Testis (tissue), 3 donors: Measurements from ENCODE around the gene ZNF880. TPM values are rescaled to one million over a fixed set of nuclear protein-coding genes. Genes with fewer than 3 reads are reported as not detected.
A peak's percentile ranks its signal among the peaks of the same experiment; 100 is the strongest.
"Not testable (repeated sequence)": the region's sequence is repeated elsewhere in the genome, so short reads cannot be mapped to it uniquely, and the experiment has no call there.

Source experiments
- DNase-seq: peaks from one replicate; pipeline ENCODE4 v3.0.0-alpha.2; 2019
- H3K27ac ChIP-seq, 2 donors: fragments of 200-600 bp; sonication (generic); one replicate each; pipeline ENCODE4 v1.5.1; 2019
- H3K27me3 ChIP-seq: fragments of 200-600 bp; sonication (generic); one replicate; pipeline ENCODE4 v1.5.1; 2019
- H3K36me3 ChIP-seq: fragments of 200-600 bp; sonication (generic); one replicate; pipeline ENCODE4 v1.5.1; 2017; ENCODE audit warnings: low read depth; ENCODE audit errors: missing control alignments
- H3K4me1 ChIP-seq: fragments of 200-600 bp; sonication (generic); one replicate; pipeline ENCODE4 v1.5.1; 2019
- H3K4me3 ChIP-seq, 2 donors: fragments of 200-600 bp; sonication (generic); one replicate each; pipeline ENCODE4 v1.5.1; 2017 to 2019
- H3K9me3 ChIP-seq: fragments of 200-600 bp; sonication (generic); one replicate; pipeline ENCODE4 v1.5.1; 2017
- CTCF ChIP-seq, 3 experiments: fragments of 450-650 bp in 2 of 3; fragments of 200-600 bp in 1 of 3; sonication (generic) in 1 of 3; IDR thresholded peaks; one replicate each; pipeline ENCODE4 v1.5.1; 2016 to 2019; ENCODE audit warnings: antibody characterized with exemption in 3 of 3, mild to moderate bottlenecking in 2 of 3, moderate library complexity in 1 of 3
- POLR2A ChIP-seq: fragments of 450-650 bp; IDR thresholded peaks from one replicate; pipeline ENCODE4 v1.6.1; 2017; ENCODE audit warnings: antibody characterized with exemption, mild to moderate bottlenecking, moderate library complexity
- WGBS, 2 donors: methylation state at CpG; one replicate each; pipeline ENCODE4 v1.1.5; 2018; 5-methylcytosine and 5-hydroxymethylcytosine counted together
- intact Hi-C: fragments of 100-400 bp; cut with DNase I; formaldehyde crosslinking; loops from one replicate; pipeline ENCODE4 v1.15.1; 2023; ENCODE audit warnings: low total_unique reads
- polyA plus RNA-seq: library from polyadenylated mRNA; stranded (reverse); fragments of 350-450 nt; fragmentation: Illumina TruSeq; extraction: RNeasy Lipid Tissue Mini Kit (QIAGEN cat#74804); gene quantifications from one replicate; pipeline ENCODE4 v1.2.3, GENCODE V29; 2014; ENCODE audit warnings: low read depth, low replicate concordance; ENCODE audit not compliant: insufficient read depth
- total RNA-seq, 2 donors: library from RNA; depleted of rRNA; stranded (reverse); fragments of >200 nt; gene quantifications; one replicate each; pipeline ENCODE4 v1.2.3, GENCODE V29; 2016

ZNF880 gene
- total and polyA plus RNA-seq, 3 donors from 2014 or later, result 13.8 to 27.6 (median 22.1) TPM

- no peaks in the 10 kb centered on the region for H3K9me3 ChIP-seq
- no peaks in the 10 kb centered on the region for H3K27me3 ChIP-seq
- intact Hi-C loops, result no loop called here
- H3K27ac ChIP-seq, result peak within 1 kb of the TSS; percentile 70 to 80
- H3K36me3 ChIP-seq, result no peaks in the 10 kb centered on the region
- no peaks in the 10 kb centered on the region for H3K4me1 ChIP-seq
- WGBS, 2 donors, result 0 to 1% methylated on average over 40 to 55 of the region's 55 CpGs
- peak within 1 kb of the TSS; percentile 79 to 84 for H3K4me3 ChIP-seq
- no peak for TF ChIP-seq POLR2A
- DNase-seq, result peak; percentile 94
These were observed 33.5 kb upstream of the ZNF880 start, which contains the start of gene ZNF610 for GRCh38 chr19:52336117-52336790. Gene ZNF610, plus strand, starts transcription at chr19:52336243. Its CDS starts 12,930 bp downstream, at chr19:52349173.

GRCh38 chr19:52336791-52337381 is 32.8 kb upstream of the ZNF880 start:
- Histone ChIP-seq H3K9me3 (no peaks in the 10 kb centered on the region), H3K4me3 (peak overlapping the region; percentile 79 to 84), H3K27ac (peak overlapping the region in 1 of 2 donors; percentile 70), H3K4me1 (no peaks in the 10 kb centered on the region), H3K27me3 (no peaks in the 10 kb centered on the region), H3K36me3 (no peaks in the 10 kb centered on the region)
- intact Hi-C loops, result no loop called here
- DNase-seq, result no peak
- WGBS, 2 donors, result 3% methylated on average over 5 to 9 of the region's 9 CpGs
- TF ChIP-seq CTCF (IDR thresholded peaks at IDR 0.05), result no peak
- no peak for TF ChIP-seq POLR2A

GRCh38 chr19:52339022-52339421 is 30.7 kb upstream of the ZNF880 start:
- H3K4me1 ChIP-seq, intact Hi-C loops: not testable (repeated sequence)
- WGBS, 2 donors, result 66 to 78% methylated on average over 3 of the region's 3 CpGs

DNA sequence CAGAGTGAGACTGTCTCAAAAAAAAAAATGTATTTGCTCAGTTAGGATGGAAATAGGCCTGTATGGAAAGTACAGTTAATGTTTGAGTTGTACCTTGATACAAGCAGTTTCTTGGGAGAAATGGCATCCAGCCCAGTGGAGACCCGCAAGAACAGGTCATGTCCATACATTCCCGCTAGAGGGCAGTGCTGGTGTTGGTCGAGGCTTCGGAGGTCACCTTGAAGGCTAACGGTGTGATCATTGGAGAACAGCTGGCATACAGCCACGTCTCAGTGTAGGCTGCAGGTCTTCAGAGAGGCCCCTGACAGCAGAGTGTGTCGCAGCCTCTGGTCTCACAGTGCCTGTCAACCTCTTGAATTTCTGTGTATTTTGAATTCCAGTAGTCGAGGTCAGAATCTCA is 26.2 kb upstream of the ZNF880 start:
- intact Hi-C loops, result no loop called here

More at GRCh38 chr19:52339022-52339421, 30.7 kb upstream of the ZNF880 start:
- DNase-seq, H3K4me3 ChIP-seq, H3K36me3 ChIP-seq, H3K27ac ChIP-seq, H3K9me3 ChIP-seq, H3K27me3 ChIP-seq: not testable (repeated sequence)

GRCh38 chr19:52345162-52345561 is 24.6 kb upstream of the ZNF880 start:
- no peak for TF ChIP-seq POLR2A
- no peak for TF ChIP-seq CTCF (IDR thresholded peaks at IDR 0.05)
- no peak overlapping the region for H3K4me3 ChIP-seq
- no peak for DNase-seq
- no peaks in the 10 kb centered on the region for H3K9me3 ChIP-seq
- intact Hi-C loops, result no loop called here
- H3K4me1 ChIP-seq, result no peaks in the 10 kb centered on the region
- no peaks in the 10 kb centered on the region for H3K36me3 ChIP-seq
- no peaks in the 10 kb centered on the region for H3K27me3 ChIP-seq
- WGBS, 2 donors, result 86% methylated on average over 6 of the region's 6 CpGs
- no peak overlapping the region for H3K27ac ChIP-seq

More for the DNA sequence above, 26.2 kb upstream of the ZNF880 start:
- no peaks in the 10 kb centered on the region for H3K36me3 ChIP-seq
- H3K27me3 ChIP-seq, result no peaks in the 10 kb centered on the region
- H3K27ac ChIP-seq, result no peak overlapping the region
- 35 to 59% methylated on average over 3 to 8 of the region's 8 CpGs for WGBS, 2 donors
- H3K4me3 ChIP-seq, result no peak overlapping the region
- H3K9me3 ChIP-seq, result no peaks in the 10 kb centered on the region
- TF ChIP-seq POLR2A, result no peak
- peak; percentile 35 to 51 (median 37) for TF ChIP-seq CTCF (IDR thresholded peaks at IDR 0.05)
- DNase-seq, result peak; percentile 71
- no peaks in the 10 kb centered on the region for H3K4me1 ChIP-seq
